Nucleus accumbens (tissue), 56 donors: ENCODE results near the gene FHOD1.

ENCODE experiments used
- DNase-seq, 56 donors: peaks; one replicate each; lab custom pipeline; 2025; lab: John Stamatoyannopoulos, UW

FHOD1 gene

GRCh38 chr16:67197704-67198103 is 49.6 kb downstream of the FHOD1 start:
- no peak for DNase-seq

- DNase-seq = no peak
Measured at GRCh38 chr16:67196881-67197280, 50.4 kb downstream of the FHOD1 start.

- no peak for DNase-seq
Measured at GRCh38 chr16:67195676-67196075, 51.6 kb downstream of the FHOD1 start.

GRCh38 chr16:67194260-67194659 is 53.0 kb downstream of the FHOD1 start:
- DNase-seq = no peak

GRCh38 chr16:67193536-67193935 is 53.7 kb downstream of the FHOD1 start:
- DNase-seq = no peak

- no peak for DNase-seq
Measured at GRCh38 chr16:67192781-67193361, 54.4 kb downstream of the FHOD1 start.

- DNase-seq = peak; percentile 51 to 94 (median 87)
Measured at GRCh38 chr16:67191995-67192681, 55.1 kb downstream of the FHOD1 start, which contains the start of gene E2F4. Gene E2F4, plus strand, starts transcription at chr16:67192155. Its CDS starts 73 bp downstream, at chr16:67192228.

- DNase-seq = no peak
Measured at GRCh38 chr16:67191411-67191994, 55.8 kb downstream of the FHOD1 start.

GRCh38 chr16:67190448-67191399 is 56.6 kb downstream of the FHOD1 start:
- DNase-seq = no peak

GRCh38 chr16:67190041-67190440 is 57.2 kb downstream of the FHOD1 start, which contains the start of gene EXOC3L1:
Gene EXOC3L1, minus strand, starts transcription at chr16:67190136. Its CDS starts 460 bp downstream, at chr16:67189676.
- DNase-seq = no peak

GRCh38 chr16:67188798-67189197 is 58.5 kb downstream of the FHOD1 start:
- DNase-seq = no peak

GRCh38 chr16:67188323-67188722 is 59.0 kb downstream of the FHOD1 start:
- no peak for DNase-seq

GRCh38 chr16:67187175-67187890 is 59.9 kb downstream of the FHOD1 start:
- no peak for DNase-seq

- no peak for DNase-seq
Measured at GRCh38 chr16:67186550-67186950, 60.7 kb downstream of the FHOD1 start.

GRCh38 chr16:67185651-67186134 is 61.6 kb downstream of the FHOD1 start:
- no peak for DNase-seq

GRCh38 chr16:67184995-67185650 is 62.2 kb downstream of the FHOD1 start:
- peak in 52 of 56 donors; percentile 14 to 91 (median 64) for DNase-seq

- DNase-seq = peak in 1 of 56 donors; percentile 75
Measured at GRCh38 chr16:67184453-67184994, 62.8 kb downstream of the FHOD1 start.

GRCh38 chr16:67183627-67184452 is 63.4 kb downstream of the FHOD1 start, which contains the start of gene MATCAP1:
Gene MATCAP1, minus strand, starts transcription at chr16:67183963. Its CDS starts 3,353 bp downstream, at chr16:67180610.
- peak; percentile 79 to 97 (median 93) for DNase-seq
